GM23338 (cell line): ENCODE results near the gene SFT2D3. TPM values are rescaled to one million over a fixed set of nuclear protein-coding genes. Genes with fewer than 3 reads are reported as not detected.

Source experiments
- ATAC-seq: fragments of 200-7000 bp; cut with Tn5 transposase; 3 replicates; pipeline ENCODE4 v1.9.1; 2020
- DNase-seq: peaks from one replicate; pipeline ENCODE4 v3.0.0-alpha.2; 2015; ENCODE audit warnings: low spot score
- H2AFZ ChIP-seq: fragments of 200-600 bp; sonication (generic); 2 replicates; pipeline ENCODE4 v1.8.0; 2016; ENCODE audit warnings: antibody characterized with exemption, mild to moderate bottlenecking, moderate library complexity
- H3F3A ChIP-seq: fragments of 200-600 bp; sonication (generic); replicated peaks from 2 replicates; pipeline ENCODE4 v1.8.0; 2017; ENCODE audit warnings: antibody characterized with exemption, mixed run types, low read depth
- H3K27ac ChIP-seq: fragments of 200-600 bp; sonication (generic); 2 replicates; pipeline ENCODE4 v1.6.1; 2016; ENCODE audit warnings: low read depth
- H3K27me3 ChIP-seq: fragments of 200-600 bp; sonication (generic); 2 replicates; pipeline ENCODE4 v1.8.0; 2016; ENCODE audit warnings: mild to moderate bottlenecking, mixed run types, moderate library complexity; ENCODE audit not compliant: insufficient read depth
- H3K36me3 ChIP-seq: fragments of 200-600 bp; sonication (generic); 2 replicates; pipeline ENCODE4 v1.8.0; 2016; ENCODE audit warnings: mild to moderate bottlenecking; ENCODE audit not compliant: insufficient read depth
- H3K4me1 ChIP-seq: fragments of 200-600 bp; sonication (generic); 2 replicates; pipeline ENCODE4 v1.8.0; 2016; ENCODE audit warnings: mild to moderate bottlenecking, moderate library complexity; ENCODE audit not compliant: insufficient read depth
- H3K4me2 ChIP-seq: fragments of 200-600 bp; sonication (generic); 2 replicates; pipeline ENCODE4 v1.7.1; 2017; ENCODE audit warnings: mixed run types
- H3K4me3 ChIP-seq: fragments of 200-600 bp; sonication (generic); 2 replicates; pipeline ENCODE4 v1.6.1; 2016; ENCODE audit warnings: mixed run types
- H3K79me2 ChIP-seq: fragments of 200-600 bp; sonication (generic); replicated peaks from 2 replicates; pipeline ENCODE4 v1.8.0; 2017; ENCODE audit warnings: mild to moderate bottlenecking; ENCODE audit not compliant: insufficient read depth
- H3K9me2 ChIP-seq: fragments of 200-600 bp; sonication (generic); 2 replicates; pipeline ENCODE4 v1.8.0; 2017; ENCODE audit not compliant: insufficient read depth
- H4K20me1 ChIP-seq: fragments of 200-600 bp; sonication (generic); replicated peaks from 2 replicates; pipeline ENCODE4 v1.8.0; 2017; ENCODE audit warnings: mild to moderate bottlenecking; ENCODE audit not compliant: insufficient read depth
- H3K27ac Mint-ChIP-seq: 2 replicates; pipeline ENCODE4 v1.8.0; 2020; ENCODE audit warnings: inconsistent platforms, mild to moderate bottlenecking, moderate library complexity, mixed read lengths
- H3K27me3 Mint-ChIP-seq: 3 replicates; pipeline ENCODE4 v1.8.0; 2022; ENCODE audit warnings: low read depth, mild to moderate bottlenecking, moderate library complexity, mixed read lengths, inconsistent platforms; ENCODE audit not compliant: insufficient read depth, poor library complexity
- H3K36me3 Mint-ChIP-seq: 3 replicates; pipeline ENCODE4 v1.8.0; 2021; ENCODE audit warnings: low read depth, mild to moderate bottlenecking, inconsistent platforms, moderate library complexity, mixed read lengths
- H3K4me1 Mint-ChIP-seq: 3 replicates; pipeline ENCODE4 v1.8.0; 2020; ENCODE audit warnings: mild to moderate bottlenecking, inconsistent platforms, mixed read lengths
- H3K4me3 Mint-ChIP-seq: 3 replicates; pipeline ENCODE4 v1.8.0; 2021; ENCODE audit warnings: moderate library complexity, mild to moderate bottlenecking, inconsistent platforms, mixed read lengths
- H3K9me3 Mint-ChIP-seq: 3 replicates; pipeline ENCODE4 v1.8.0; 2020; ENCODE audit warnings: moderate library complexity, mild to moderate bottlenecking, inconsistent platforms, mixed read lengths
- EZH2 ChIP-seq: fragments of 200-600 bp; sonication (generic); IDR thresholded peaks from one replicate; pipeline ENCODE4 v1.8.0; 2017; ENCODE audit warnings: antibody characterized with exemption, mild to moderate bottlenecking, low read depth; ENCODE audit not compliant: unreplicated experiment
- EZH2phosphoT487 ChIP-seq: fragments of 200-600 bp; sonication (generic); IDR thresholded peaks from one replicate; pipeline ENCODE4 v1.8.1; 2018; ENCODE audit warnings: antibody characterized with exemption; ENCODE audit not compliant: unreplicated experiment
- NANOG ChIP-seq: IDR thresholded peaks from 2 replicates; pipeline ENCODE4 v1.6.1; 2016; ENCODE audit warnings: antibody characterized with exemption, borderline replicate concordance
- POLR2AphosphoS5 ChIP-seq: IDR thresholded peaks from 2 replicates; pipeline ENCODE4 v1.6.1; 2016; ENCODE audit warnings: antibody characterized with exemption, low read depth
- STAT1 ChIP-seq: IDR thresholded peaks from one replicate; pipeline ENCODE4 v1.6.1; 2016; ENCODE audit warnings: antibody characterized with exemption; ENCODE audit not compliant: unreplicated experiment
- ZNF114 ChIP-seq: fragments of 250-450 bp; sonication (Bioruptor Pico); IDR thresholded peaks from 2 replicates; pipeline ENCODE4 v1.5.0; 2020; ENCODE audit warnings: mild to moderate bottlenecking, moderate library complexity
- polyA plus RNA-seq: library from polyadenylated mRNA; unstranded; fragments of >200 nt; fragmentation: Nextera tagmentation; extraction: Ambion mirVana; gene quantifications from 2 replicates; pipeline ENCODE4 v1.2.1, GENCODE V29; 2016
- total RNA-seq: library from RNA; depleted of rRNA; stranded (reverse); fragments of >200 nt; shearing (Covaris generic); gene quantifications from 2 replicates; pipeline ENCODE4 v1.2.3, GENCODE V29; 2014
- TF ChIP-seq, protein P1 (sequence below): IDR thresholded peaks from one replicate; pipeline ENCODE4 v1.6.1; 2018; ENCODE audit warnings: antibody characterized with exemption; ENCODE audit not compliant: unreplicated experiment
- TF ChIP-seq, protein P2 (sequence below), 2 experiments: fragments of 200-600 bp in 1 of 2; sonication (generic) in 1 of 2; conservative IDR thresholded peaks; 2 replicates each; pipeline versions ENCODE4 v1.5.1 to v1.6.1; 2016 to 2017; ENCODE audit warnings: antibody characterized with exemption in 2 of 2, low read depth in 2 of 2, mild to moderate bottlenecking in 2 of 2, moderate library complexity in 1 of 2
- TF ChIP-seq, protein P3 (sequence below): IDR thresholded peaks from 2 replicates; pipeline ENCODE4 v1.6.1; 2016; ENCODE audit warnings: antibody characterized with exemption
- TF ChIP-seq, protein P4 (sequence below): fragments of 250-450 bp; sonication (Bioruptor Pico); IDR thresholded peaks from 2 replicates; pipeline ENCODE4 v1.5.0; 2020; ENCODE audit warnings: mild to moderate bottlenecking, moderate library complexity

The SFT2D3 gene
- total and polyA plus RNA-seq, 2 experiments from 2014 or later, result 13.7 TPM; not detected in 1

- TF ChIP-seq ZNF114 (CRISPR knock-in tag) (no peak), POLR2AphosphoS5 (no peak), NANOG (no peak), EZH2 (no peak)
- TF ChIP-seq, protein P1, sequence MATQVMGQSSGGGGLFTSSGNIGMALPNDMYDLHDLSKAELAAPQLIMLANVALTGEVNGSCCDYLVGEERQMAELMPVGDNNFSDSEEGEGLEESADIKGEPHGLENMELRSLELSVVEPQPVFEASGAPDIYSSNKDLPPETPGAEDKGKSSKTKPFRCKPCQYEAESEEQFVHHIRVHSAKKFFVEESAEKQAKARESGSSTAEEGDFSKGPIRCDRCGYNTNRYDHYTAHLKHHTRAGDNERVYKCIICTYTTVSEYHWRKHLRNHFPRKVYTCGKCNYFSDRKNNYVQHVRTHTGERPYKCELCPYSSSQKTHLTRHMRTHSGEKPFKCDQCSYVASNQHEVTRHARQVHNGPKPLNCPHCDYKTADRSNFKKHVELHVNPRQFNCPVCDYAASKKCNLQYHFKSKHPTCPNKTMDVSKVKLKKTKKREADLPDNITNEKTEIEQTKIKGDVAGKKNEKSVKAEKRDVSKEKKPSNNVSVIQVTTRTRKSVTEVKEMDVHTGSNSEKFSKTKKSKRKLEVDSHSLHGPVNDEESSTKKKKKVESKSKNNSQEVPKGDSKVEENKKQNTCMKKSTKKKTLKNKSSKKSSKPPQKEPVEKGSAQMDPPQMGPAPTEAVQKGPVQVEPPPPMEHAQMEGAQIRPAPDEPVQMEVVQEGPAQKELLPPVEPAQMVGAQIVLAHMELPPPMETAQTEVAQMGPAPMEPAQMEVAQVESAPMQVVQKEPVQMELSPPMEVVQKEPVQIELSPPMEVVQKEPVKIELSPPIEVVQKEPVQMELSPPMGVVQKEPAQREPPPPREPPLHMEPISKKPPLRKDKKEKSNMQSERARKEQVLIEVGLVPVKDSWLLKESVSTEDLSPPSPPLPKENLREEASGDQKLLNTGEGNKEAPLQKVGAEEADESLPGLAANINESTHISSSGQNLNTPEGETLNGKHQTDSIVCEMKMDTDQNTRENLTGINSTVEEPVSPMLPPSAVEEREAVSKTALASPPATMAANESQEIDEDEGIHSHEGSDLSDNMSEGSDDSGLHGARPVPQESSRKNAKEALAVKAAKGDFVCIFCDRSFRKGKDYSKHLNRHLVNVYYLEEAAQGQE, result no peak
Observed at GRCh38 chr2:127653421-127654083, 47.7 kb upstream of the SFT2D3 start (continued).

- H3K9me3 Mint-ChIP-seq, result no peaks in the 10 kb centered on the region
- Histone ChIP-seq H3K9me2 (no peaks in the 10 kb centered on the region), H4K20me1 (no peaks in the 10 kb centered on the region; the same call in 1 of the 2 replicates), H3K4me3 (no peak overlapping the region), H3F3A (no peaks in the 10 kb centered on the region), H3K4me2 (no peak overlapping the region), H3K4me1 (no peaks in the 10 kb centered on the region), H2AFZ (no peak overlapping the region), H3K36me3 (no peaks in the 10 kb centered on the region), H3K79me2 (no peaks in the 10 kb centered on the region), H3K27ac (no peak overlapping the region), H3K27me3 (no peaks in the 10 kb centered on the region)
- H3K27me3 Mint-ChIP-seq, result peaks cover 22% of the 10 kb centered on the region
- H3K4me1 Mint-ChIP-seq, result peaks cover 8% of the 10 kb centered on the region
- no peaks in the 10 kb centered on the region; the same call in 2 of the 3 replicates for H3K36me3 Mint-ChIP-seq
- ATAC-seq (no peak), DNase-seq (no peak)
- H3K4me3 Mint-ChIP-seq, result no peak overlapping the region
- no peak overlapping the region for H3K27ac Mint-ChIP-seq
- TF ChIP-seq, protein P2, sequence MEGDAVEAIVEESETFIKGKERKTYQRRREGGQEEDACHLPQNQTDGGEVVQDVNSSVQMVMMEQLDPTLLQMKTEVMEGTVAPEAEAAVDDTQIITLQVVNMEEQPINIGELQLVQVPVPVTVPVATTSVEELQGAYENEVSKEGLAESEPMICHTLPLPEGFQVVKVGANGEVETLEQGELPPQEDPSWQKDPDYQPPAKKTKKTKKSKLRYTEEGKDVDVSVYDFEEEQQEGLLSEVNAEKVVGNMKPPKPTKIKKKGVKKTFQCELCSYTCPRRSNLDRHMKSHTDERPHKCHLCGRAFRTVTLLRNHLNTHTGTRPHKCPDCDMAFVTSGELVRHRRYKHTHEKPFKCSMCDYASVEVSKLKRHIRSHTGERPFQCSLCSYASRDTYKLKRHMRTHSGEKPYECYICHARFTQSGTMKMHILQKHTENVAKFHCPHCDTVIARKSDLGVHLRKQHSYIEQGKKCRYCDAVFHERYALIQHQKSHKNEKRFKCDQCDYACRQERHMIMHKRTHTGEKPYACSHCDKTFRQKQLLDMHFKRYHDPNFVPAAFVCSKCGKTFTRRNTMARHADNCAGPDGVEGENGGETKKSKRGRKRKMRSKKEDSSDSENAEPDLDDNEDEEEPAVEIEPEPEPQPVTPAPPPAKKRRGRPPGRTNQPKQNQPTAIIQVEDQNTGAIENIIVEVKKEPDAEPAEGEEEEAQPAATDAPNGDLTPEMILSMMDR (conservative IDR thresholded peaks at IDR 0.05; ENCODE audit: low read depth in 2 of 2), result no peak
- TF ChIP-seq NANOG (no peak), EZH2phosphoT487 (no peak), STAT1 (no peak), POLR2AphosphoS5 (no peak)
- TF ChIP-seq, protein P3, sequence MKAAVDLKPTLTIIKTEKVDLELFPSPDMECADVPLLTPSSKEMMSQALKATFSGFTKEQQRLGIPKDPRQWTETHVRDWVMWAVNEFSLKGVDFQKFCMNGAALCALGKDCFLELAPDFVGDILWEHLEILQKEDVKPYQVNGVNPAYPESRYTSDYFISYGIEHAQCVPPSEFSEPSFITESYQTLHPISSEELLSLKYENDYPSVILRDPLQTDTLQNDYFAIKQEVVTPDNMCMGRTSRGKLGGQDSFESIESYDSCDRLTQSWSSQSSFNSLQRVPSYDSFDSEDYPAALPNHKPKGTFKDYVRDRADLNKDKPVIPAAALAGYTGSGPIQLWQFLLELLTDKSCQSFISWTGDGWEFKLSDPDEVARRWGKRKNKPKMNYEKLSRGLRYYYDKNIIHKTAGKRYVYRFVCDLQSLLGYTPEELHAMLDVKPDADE, result no peak
- TF ChIP-seq, protein P4, sequence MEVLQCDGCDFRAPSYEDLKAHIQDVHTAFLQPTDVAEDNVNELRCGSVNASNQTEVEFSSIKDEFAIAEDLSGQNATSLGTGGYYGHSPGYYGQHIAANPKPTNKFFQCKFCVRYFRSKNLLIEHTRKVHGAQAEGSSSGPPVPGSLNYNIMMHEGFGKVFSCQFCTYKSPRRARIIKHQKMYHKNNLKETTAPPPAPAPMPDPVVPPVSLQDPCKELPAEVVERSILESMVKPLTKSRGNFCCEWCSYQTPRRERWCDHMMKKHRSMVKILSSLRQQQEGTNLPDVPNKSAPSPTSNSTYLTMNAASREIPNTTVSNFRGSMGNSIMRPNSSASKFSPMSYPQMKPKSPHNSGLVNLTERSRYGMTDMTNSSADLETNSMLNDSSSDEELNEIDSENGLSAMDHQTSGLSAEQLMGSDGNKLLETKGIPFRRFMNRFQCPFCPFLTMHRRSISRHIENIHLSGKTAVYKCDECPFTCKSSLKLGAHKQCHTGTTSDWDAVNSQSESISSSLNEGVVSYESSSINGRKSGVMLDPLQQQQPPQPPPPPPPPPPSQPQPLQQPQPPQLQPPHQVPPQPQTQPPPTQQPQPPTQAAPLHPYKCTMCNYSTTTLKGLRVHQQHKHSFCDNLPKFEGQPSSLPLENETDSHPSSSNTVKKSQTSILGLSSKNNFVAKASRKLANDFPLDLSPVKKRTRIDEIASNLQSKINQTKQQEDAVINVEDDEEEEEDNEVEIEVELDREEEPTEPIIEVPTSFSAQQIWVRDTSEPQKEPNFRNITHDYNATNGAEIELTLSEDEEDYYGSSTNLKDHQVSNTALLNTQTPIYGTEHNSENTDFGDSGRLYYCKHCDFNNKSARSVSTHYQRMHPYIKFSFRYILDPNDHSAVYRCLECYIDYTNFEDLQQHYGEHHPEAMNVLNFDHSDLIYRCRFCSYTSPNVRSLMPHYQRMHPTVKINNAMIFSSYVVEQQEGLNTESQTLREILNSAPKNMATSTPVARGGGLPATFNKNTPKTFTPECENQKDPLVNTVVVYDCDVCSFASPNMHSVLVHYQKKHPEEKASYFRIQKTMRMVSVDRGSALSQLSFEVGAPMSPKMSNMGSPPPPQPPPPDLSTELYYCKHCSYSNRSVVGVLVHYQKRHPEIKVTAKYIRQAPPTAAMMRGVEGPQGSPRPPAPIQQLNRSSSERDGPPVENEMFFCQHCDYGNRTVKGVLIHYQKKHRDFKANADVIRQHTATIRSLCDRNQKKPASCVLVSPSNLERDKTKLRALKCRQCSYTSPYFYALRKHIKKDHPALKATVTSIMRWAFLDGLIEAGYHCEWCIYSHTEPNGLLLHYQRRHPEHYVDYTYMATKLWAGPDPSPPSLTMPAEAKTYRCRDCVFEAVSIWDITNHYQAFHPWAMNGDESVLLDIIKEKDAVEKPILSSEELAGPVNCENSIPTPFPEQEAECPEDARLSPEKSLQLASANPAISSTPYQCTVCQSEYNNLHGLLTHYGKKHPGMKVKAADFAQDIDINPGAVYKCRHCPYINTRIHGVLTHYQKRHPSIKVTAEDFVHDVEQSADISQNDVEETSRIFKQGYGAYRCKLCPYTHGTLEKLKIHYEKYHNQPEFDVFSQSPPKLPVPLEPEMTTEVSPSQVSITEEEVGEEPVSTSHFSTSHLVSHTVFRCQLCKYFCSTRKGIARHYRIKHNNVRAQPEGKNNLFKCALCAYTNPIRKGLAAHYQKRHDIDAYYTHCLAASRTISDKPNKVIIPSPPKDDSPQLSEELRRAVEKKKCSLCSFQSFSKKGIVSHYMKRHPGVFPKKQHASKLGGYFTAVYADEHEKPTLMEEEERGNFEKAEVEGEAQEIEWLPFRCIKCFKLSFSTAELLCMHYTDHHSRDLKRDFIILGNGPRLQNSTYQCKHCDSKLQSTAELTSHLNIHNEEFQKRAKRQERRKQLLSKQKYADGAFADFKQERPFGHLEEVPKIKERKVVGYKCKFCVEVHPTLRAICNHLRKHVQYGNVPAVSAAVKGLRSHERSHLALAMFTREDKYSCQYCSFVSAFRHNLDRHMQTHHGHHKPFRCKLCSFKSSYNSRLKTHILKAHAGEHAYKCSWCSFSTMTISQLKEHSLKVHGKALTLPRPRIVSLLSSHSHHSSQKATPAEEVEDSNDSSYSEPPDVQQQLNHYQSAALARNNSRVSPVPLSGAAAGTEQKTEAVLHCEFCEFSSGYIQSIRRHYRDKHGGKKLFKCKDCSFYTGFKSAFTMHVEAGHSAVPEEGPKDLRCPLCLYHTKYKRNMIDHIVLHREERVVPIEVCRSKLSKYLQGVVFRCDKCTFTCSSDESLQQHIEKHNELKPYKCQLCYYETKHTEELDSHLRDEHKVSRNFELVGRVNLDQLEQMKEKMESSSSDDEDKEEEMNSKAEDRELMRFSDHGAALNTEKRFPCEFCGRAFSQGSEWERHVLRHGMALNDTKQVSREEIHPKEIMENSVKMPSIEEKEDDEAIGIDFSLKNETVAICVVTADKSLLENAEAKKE (CRISPR knock-in tag), result no peak
Observed at GRCh38 chr2:127654084-127654837, 47.0 kb upstream of the SFT2D3 start.
